ENCODE data around the gene SERPINB2.

SERPINB2 gene

GRCh38 chr18:63887424-63887823 is at the start of gene SERPINB2:
Gene SERPINB2, plus strand, starts transcription at chr18:63887705. Its CDS starts 3,740 bp downstream, at chr18:63891445.
- H3K4me3 ChIP-seq (replicated peaks in 1 of 2; ENCODE audit: low read depth in 2 of 2, low read length in 2 of 2), result no peak within 1 kb of the TSS
- peak; percentile 11 to 59 for DNase-seq (ENCODE audit: low read depth in 2 of 2)
- TF ChIP-seq CTCF (IDR thresholded peaks at IDR 0.05; ENCODE audit: low read depth, low read length), result no peak

GRCh38 chr18:63843008-63843407 is 44.5 kb upstream of the SERPINB2 start:
- H3K4me3 ChIP-seq (replicated peaks in 1 of 2; ENCODE audit: low read depth in 2 of 2, low read length in 2 of 2), result no peak overlapping the region
- DNase-seq (ENCODE audit: low read depth in 2 of 2), result no peak
- no peak for TF ChIP-seq CTCF (IDR thresholded peaks at IDR 0.05; ENCODE audit: low read depth, low read length)

- peak; percentile 39 for TF ChIP-seq CTCF (IDR thresholded peaks at IDR 0.05; ENCODE audit: low read depth, low read length)
- DNase-seq (ENCODE audit: low read depth in 2 of 2), result peak; percentile 48 to 69
- no peak overlapping the region for H3K4me3 ChIP-seq (replicated peaks in 1 of 2; ENCODE audit: low read depth in 2 of 2, low read length in 2 of 2)
Observed at GRCh38 chr18:63844254-63844653, 43.3 kb upstream of the SERPINB2 start.

GRCh38 chr18:63848159-63848558 is 39.3 kb upstream of the SERPINB2 start:
- DNase-seq (ENCODE audit: low read depth in 2 of 2), result peak; percentile 75 to 80
- peak; percentile 59 for TF ChIP-seq CTCF (IDR thresholded peaks at IDR 0.05; ENCODE audit: low read depth, low read length)
- H3K4me3 ChIP-seq (replicated peaks in 1 of 2; ENCODE audit: low read depth in 2 of 2, low read length in 2 of 2), result no peak overlapping the region

GRCh38 chr18:63850020-63850419 is 37.5 kb upstream of the SERPINB2 start:
- DNase-seq (ENCODE audit: low read depth in 2 of 2), result peak; percentile 39 to 53
- peak; percentile 49 for TF ChIP-seq CTCF (IDR thresholded peaks at IDR 0.05; ENCODE audit: low read depth, low read length)
- no peak overlapping the region for H3K4me3 ChIP-seq (replicated peaks in 1 of 2; ENCODE audit: low read depth in 2 of 2, low read length in 2 of 2)

GRCh38 chr18:63850636-63851035 is 36.9 kb upstream of the SERPINB2 start:
- H3K4me3 ChIP-seq (replicated peaks in 1 of 2; ENCODE audit: low read depth in 2 of 2, low read length in 2 of 2), result no peak overlapping the region

More at GRCh38 chr18:63850636-63851035, 36.9 kb upstream of the SERPINB2 start:
- no peak for DNase-seq (ENCODE audit: low read depth in 2 of 2)
- TF ChIP-seq CTCF (IDR thresholded peaks at IDR 0.05; ENCODE audit: low read depth, low read length), result no peak
